Activated CD4-positive, alpha-beta T cell treated with anti-CD3 and anti-CD28 coated beads, Interleukin-2, amount 50 U/mL, for 48 hours (primary cell): Measurements from ENCODE around the gene MUC22.

Source experiments
- DNase-seq, 2 experiments: peaks; one replicate each; pipeline ENCODE4 v3.0.0-alpha.2; 2020

The MUC22 gene

DNA sequence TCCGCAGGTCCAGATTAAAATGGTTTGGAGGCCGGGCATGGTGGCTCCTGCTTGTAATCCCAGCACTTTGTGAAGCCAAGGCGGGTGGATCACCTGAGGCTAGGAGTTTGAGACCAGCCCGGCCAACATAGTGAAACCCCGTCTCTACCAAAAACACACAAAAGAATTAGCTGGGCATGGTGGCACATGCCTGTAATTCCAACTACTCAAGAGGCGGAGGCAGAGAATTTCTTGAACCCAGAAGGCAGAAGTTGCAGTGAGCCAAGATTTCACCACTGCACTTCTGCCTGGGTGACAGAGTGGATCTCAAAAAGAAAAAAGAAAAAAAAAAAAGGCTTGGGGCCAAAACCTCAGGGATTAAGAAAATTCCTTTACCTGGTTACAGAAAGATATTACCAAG, 71.6 kb downstream of the MUC22 start:
- no peak for DNase-seq

DNA sequence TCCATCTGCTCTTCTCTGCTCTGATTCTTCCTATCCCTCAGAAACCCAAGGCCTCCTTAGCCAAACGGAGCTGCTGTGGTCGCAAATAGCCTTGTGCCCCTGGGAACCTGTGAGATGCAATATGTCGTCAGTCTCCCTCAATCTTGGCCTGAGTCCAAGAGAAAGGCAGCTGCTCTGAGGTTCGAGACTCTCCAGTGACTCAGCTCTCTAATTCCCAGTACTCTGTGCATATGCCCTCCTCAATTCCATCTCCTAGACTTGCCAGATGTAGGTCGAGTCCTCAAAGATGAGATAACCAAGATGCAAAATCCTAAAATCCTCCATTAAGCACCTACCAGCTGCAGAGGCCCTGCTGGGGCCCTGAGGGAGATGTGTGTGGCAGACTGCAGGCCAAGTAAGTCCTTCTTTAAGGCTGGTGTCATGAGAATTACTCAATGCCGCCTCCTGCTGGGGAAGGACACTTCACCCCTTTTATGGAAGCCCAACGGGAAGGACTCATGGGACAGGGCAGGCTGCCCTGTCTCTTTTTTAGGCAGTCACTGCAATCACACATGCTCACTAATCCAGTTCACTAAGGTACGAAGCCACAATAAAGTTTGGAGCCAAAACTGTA, 73.6 kb downstream of the MUC22 start:
- peak; percentile 61 to 69 for DNase-seq
